Islet of Langerhans (tissue), 1 donor: ENCODE measurements around the gene CPNE1.

ENCODE experiments used
- FAIRE-seq: peaks from one replicate; lab custom pipeline; 2011; peaks lifted over from hg19 to GRCh38; lab: Jason Lieb, UNC

CPNE1 gene

GRCh38 chr20:35652641-35653429, 11.9 kb downstream of the CPNE1 start:
- no peak for FAIRE-seq

- no peak for FAIRE-seq
These were observed 12.7 kb downstream of the CPNE1 start for GRCh38 chr20:35651958-35652357.

GRCh38 chr20:35650632-35651031, 14.1 kb downstream of the CPNE1 start:
- no peak for FAIRE-seq

GRCh38 chr20:35648836-35649235, 15.9 kb downstream of the CPNE1 start:
- FAIRE-seq: no peak

- FAIRE-seq: no peak
These were observed 19.9 kb downstream of the CPNE1 start for GRCh38 chr20:35644806-35645205.

GRCh38 chr20:35643045-35643444, 21.7 kb downstream of the CPNE1 start:
- FAIRE-seq: no peak

- FAIRE-seq: no peak
These were observed 23.0 kb downstream of the CPNE1 start for GRCh38 chr20:35641743-35642142.

GRCh38 chr20:35640724-35641123, 24.0 kb downstream of the CPNE1 start:
- FAIRE-seq: no peak

GRCh38 chr20:35638751-35639150, 25.9 kb downstream of the CPNE1 start:
- FAIRE-seq: no peak

GRCh38 chr20:35637276-35637675, 27.4 kb downstream of the CPNE1 start:
- FAIRE-seq: no peak

GRCh38 chr20:35636095-35636494, 28.6 kb downstream of the CPNE1 start:
- no peak for FAIRE-seq

- FAIRE-seq: no peak
These were observed 29.0 kb downstream of the CPNE1 start for GRCh38 chr20:35635652-35636051.

- FAIRE-seq: no peak
These were observed 32.1 kb downstream of the CPNE1 start for GRCh38 chr20:35632539-35633115.

GRCh38 chr20:35630636-35631035, 34.1 kb downstream of the CPNE1 start:
- FAIRE-seq: no peak

- FAIRE-seq: no peak
These were observed 35.1 kb downstream of the CPNE1 start for GRCh38 chr20:35629427-35630145.

- FAIRE-seq: no peak
These were observed 37.6 kb downstream of the CPNE1 start for GRCh38 chr20:35627121-35627520.

GRCh38 chr20:35626386-35627001, 38.2 kb downstream of the CPNE1 start:
- no peak for FAIRE-seq

- FAIRE-seq: no peak
These were observed 38.9 kb downstream of the CPNE1 start for GRCh38 chr20:35625584-35626385.

GRCh38 chr20:35621560-35621946, 43.1 kb downstream of the CPNE1 start:
- no peak for FAIRE-seq

- FAIRE-seq: no peak
These were observed 43.7 kb downstream of the CPNE1 start for GRCh38 chr20:35620818-35621559.
